Anterior cingulate cortex (tissue), 58 donors: ENCODE measurements around the gene USP3.

Source experiments
- DNase-seq, 58 donors: peaks; one replicate each; lab custom pipeline; 2025; lab: John Stamatoyannopoulos, UW

USP3 gene, protein sequence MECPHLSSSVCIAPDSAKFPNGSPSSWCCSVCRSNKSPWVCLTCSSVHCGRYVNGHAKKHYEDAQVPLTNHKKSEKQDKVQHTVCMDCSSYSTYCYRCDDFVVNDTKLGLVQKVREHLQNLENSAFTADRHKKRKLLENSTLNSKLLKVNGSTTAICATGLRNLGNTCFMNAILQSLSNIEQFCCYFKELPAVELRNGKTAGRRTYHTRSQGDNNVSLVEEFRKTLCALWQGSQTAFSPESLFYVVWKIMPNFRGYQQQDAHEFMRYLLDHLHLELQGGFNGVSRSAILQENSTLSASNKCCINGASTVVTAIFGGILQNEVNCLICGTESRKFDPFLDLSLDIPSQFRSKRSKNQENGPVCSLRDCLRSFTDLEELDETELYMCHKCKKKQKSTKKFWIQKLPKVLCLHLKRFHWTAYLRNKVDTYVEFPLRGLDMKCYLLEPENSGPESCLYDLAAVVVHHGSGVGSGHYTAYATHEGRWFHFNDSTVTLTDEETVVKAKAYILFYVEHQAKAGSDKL

GRCh38 chr15:63504247-63504978 is at the start of gene USP3:
Gene USP3 (plus strand): TSS chr15:63504593. CDS start chr15:63504740, 147 bp downstream.
- peak; percentile 38 to 95 (median 90) for DNase-seq

DNA sequence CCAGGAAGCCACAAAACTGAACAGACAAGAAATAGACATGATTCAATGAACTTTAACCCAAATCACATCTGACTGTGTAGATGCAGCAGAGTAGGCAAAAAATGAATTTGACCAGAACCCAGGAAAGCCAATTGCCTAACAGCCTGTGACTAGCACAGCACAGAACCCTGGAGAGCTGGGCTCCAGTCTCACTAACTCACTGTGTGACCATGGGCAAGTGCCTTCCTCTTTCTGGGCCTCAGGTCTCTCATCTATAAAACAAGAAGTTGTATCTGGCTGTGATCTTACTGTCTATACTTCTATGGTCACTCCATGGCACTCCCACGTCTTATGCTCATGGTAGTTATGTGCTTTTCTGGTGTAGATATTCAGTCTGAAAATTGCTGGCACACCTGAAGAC is 48.1 kb upstream of the USP3 start:
- DNase-seq = no peak

GRCh38 chr15:63457379-63457778 is 47.0 kb upstream of the USP3 start:
- DNase-seq = peak in 4 of 58 donors; percentile 9 to 34 (median 12)

- DNase-seq = no peak
These were observed 46.4 kb upstream of the USP3 start for GRCh38 chr15:63458026-63458425.

GRCh38 chr15:63458794-63459395 is 45.5 kb upstream of the USP3 start:
- no peak for DNase-seq

DNA sequence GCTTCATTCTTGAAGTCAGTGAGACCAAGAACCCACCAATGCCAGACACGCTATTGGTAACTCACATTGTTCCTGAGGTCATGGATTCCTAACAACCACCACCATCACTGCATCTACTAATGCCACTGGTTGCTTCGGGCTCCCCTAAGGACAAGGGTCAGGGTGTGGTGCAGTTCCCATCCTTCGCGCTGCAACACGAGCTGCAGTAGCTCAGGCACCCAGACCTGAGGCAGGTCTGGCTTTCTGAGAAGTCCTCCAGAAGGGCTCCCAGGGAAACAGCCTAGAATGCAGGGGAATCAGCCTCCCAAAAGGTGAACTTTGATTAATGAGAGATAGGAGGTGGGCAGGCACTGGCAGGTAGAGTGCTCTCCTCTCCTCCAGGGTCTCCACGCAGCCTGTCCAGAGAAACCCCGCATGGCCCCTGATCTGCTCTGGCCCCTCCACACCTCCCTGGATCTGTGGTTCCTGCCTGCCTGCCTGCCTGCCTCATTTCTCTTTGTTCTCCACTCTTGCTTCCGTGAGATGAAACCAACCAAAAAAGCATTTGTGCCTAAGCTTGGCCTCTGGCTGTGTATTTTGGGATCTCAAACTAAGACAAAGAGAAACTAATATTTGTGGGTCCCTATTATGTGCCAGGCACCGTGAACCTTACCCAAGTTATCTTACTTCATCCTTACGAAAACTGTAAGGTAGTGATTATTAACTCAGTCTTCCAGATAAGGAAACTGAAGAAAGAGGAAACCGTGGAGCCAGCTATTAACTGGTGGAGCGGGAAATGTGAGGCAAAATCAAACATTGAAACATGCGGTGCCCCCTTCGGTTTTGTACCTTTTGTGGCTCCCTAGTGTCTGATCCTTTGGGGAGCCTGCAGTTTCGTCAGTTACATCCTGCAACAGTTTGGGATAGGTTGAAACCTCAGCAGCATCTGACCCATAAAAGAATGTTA is 43.9 kb upstream of the USP3 start:
- no peak for DNase-seq

DNA sequence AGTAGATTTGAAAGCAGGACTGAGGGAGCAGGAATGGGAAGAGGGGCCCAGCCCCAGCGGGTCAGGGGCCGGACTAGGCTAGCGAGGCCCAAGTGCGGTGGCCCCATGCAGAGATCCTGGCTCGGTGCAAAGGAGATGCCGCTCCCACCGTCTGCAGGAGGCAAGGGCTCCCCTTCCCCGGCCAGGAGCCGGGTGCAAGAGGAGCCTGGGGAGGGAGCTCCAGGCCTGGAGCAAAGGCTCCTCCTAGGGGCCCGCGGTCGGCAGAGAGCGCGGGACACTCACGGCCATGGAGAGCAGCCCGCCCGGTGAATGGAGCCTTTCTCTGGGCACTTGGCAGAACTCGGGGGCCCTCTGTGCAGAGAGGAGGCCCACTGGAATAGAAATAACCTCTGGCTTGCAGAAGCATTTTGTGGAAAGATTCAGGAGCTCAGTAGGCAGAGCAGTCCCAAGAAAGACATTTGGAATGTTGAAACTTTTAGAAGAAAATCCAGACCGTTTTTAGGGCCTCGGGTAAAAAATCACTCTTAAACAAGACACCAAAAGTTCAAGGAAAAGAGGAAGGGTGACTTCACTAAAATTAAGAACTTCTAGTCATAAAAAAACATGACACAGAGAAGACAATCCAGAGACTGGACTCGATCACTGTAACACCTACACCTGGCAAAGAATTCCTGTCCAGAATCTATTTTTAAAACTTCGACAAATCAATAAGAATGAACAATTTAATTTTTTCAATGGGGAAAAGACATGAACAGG is 43.0 kb upstream of the USP3 start:
- peak in 51 of 58 donors; percentile 9 to 86 (median 64) for DNase-seq

- DNase-seq = no peak
These were observed 42.3 kb upstream of the USP3 start for GRCh38 chr15:63462088-63462487.

- peak in 28 of 58 donors; percentile 5 to 65 (median 23) for DNase-seq
These were observed 41.4 kb upstream of the USP3 start for GRCh38 chr15:63463036-63463435.

DNA sequence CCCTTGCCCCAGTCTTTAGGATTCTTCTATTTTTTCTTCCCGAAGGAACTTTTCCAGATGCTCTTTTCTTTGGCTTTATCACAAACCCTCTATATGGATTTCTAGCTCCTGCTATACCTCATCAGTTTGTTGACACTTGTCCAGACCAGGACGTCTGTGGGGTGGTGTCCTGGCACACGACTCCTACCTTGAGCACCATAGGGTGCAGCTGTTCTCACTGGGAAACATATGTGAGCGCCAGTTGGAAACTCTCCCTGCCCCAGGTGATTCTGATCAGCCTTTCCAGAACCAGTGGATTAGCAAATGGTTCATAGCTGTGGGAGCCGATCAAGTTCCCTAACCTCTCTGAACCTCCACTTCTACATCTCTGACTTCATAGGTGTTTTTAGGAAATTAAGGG is 40.6 kb upstream of the USP3 start:
- no peak for DNase-seq

- peak in 1 of 58 donors; percentile 21 for DNase-seq
These were observed 39.3 kb upstream of the USP3 start for GRCh38 chr15:63465104-63465503.

- peak in 21 of 58 donors; percentile 3 to 54 (median 19) for DNase-seq
These were observed 37.8 kb upstream of the USP3 start for GRCh38 chr15:63466378-63467192.

DNA sequence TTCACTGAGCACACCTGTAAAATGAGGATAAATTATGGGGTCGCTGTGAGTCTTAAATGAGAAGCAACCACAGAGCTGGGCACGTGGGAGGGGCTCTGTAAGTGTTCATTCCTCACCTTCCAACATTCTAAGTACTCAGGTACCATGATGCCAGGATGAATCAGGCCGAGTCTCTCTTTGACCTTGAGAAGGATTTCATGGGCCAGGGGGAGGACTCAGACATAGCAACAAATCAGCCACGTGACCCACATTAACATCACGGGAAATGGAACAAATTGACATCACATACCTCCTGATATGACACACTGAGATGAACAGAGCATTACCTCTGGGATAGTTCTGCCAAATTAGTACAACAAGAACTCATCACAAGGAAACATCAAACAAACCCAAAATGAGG is 35.2 kb upstream of the USP3 start:
- DNase-seq = no peak

GRCh38 chr15:63469984-63470383 is 34.4 kb upstream of the USP3 start:
- no peak for DNase-seq

DNA sequence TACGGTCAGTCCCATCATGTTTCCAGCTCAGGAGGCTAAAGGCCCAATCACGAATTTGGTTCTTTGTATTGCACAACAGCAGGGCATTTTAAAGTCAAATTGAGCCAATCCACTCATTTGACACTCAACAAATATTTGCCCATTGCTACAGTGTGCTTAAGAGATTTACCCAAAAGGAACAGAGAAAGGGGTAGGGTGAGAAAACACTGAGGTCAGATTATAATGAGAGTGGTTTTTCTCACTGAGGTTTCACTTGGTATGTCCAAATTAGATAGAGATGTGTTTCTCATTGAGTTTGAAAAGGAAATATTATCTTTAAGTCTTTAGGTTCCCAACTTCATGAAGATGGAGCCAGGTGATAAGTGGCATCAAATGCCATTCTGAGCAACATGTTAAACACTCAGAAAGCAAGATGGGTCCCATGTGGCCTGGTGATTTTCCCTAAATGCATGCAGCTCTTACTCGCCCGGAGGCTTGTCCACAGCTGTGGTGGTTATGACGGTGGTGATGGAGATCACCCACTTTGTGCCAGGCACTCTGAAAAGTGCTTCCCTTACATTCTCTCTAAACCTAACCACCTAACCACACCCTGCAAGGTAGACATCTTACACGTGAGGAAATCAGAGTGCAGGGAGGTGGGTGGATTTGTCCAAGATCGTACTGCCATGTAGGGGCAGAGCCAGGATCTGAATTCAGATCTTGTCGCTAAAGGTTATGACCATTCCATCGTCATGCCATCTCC is 31.2 kb upstream of the USP3 start:
- no peak for DNase-seq

DNA sequence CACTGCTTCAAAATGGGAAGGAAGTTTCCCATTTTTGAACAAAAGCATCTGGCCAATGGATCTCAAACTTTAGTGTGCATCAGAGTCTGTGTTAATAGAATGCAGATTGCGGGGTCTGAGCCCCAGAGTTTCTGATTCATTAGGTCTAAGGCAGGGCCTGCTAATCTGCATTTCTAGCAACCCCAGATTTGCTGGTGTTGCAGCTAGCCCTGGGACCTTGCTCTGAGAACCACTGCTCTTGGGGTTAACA is 30.7 kb upstream of the USP3 start:
- no peak for DNase-seq

DNA sequence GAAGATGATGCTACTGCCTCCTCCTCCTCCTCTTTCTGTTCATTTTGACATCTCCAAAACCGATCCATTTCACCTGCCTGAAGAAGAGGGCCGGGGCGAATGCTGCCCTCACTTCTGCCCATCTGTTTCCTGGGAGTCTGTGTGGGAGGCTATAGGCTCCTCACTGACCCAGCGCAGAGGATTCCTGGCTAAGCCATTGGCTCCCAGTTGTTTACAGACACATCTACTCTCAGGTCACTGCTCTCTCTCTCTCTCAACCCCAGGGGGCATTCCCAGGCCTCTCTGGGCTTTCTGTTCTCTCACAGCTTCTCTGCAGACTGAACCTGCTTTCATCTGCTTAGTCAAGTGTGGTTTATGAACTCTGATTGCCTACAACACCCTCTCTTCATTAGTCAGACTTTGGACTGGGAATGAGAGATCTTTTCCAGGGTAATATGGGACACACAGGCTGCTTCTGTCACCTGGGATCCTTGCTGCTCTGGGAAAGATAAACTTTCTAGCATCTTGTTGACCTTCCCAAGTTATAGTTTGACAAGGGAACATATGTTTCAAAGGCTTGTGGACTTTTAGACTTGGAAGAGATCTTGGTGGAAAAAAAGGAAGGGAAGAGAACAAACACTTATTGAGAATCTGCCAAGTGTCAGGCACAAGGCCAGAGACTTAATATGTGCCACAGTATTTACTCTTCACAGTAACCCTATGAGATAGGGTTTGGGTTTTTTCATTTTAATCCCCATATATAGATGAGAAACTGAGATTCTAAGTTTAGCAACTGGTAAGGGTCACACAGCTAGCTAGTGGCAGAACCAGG is 30.2 kb upstream of the USP3 start:
- DNase-seq = peak in 1 of 58 donors; percentile 15
